H1 (cell line): ENCODE results near the gene PHOSPHO2. TPM values are rescaled to one million over a fixed set of nuclear protein-coding genes. Genes with fewer than 3 reads are reported as not detected.
A peak's percentile ranks its signal among the peaks of the same experiment; 100 is the strongest.

Experiments
- CTCF ChIA-PET: fragments of 300-600 bp; sonication (Branson Sonifier 250); formaldehyde crosslinking; loops from one replicate; lab custom pipeline; 2021; ENCODE audit not compliant: partially characterized antibody; lab: Charles Lee
- POLR2A ChIA-PET: fragments of 300-600 bp; sonication (Branson Sonifier 250); formaldehyde crosslinking; loops from one replicate; lab custom pipeline; 2021; ENCODE audit warnings: inconsistent platforms; ENCODE audit not compliant: partially characterized antibody; lab: Charles Lee
- DNase-seq, 2 experiments: peaks; one replicate each; pipeline versions ENCODE4 v3.0.0 to v3.0.0-alpha.2; 2010 to 2022; ENCODE audit warnings: low spot score in 2 of 2, low read depth in 1 of 2, mixed read lengths in 1 of 2
- FAIRE-seq: peaks from 2 replicates; lab custom pipeline; 2011; peaks lifted over from hg19 to GRCh38; lab: Jason Lieb, UNC
- H2AFZ ChIP-seq: 2 replicates; pipeline ENCODE4 v1.8.1; 2012; ENCODE audit warnings: low read length, inconsistent platforms
- H2AK5ac ChIP-seq: 2 replicates; pipeline ENCODE4 v1.6.1; 2013; ENCODE audit warnings: low read depth, low read length
- H2BK120ac ChIP-seq: replicated peaks from 2 replicates; pipeline ENCODE3; 2013; ENCODE audit warnings: low read depth, low read length, inconsistent platforms
- H2BK12ac ChIP-seq: 2 replicates; pipeline ENCODE4 v1.6.1; 2013; ENCODE audit warnings: low read depth, low read length
- H2BK15ac ChIP-seq: 2 replicates; pipeline ENCODE4 v1.6.1; 2013; ENCODE audit warnings: low read length
- H2BK20ac ChIP-seq: 2 replicates; pipeline ENCODE4 v1.6.1; 2013; ENCODE audit warnings: low read length
- H2BK5ac ChIP-seq: 2 replicates; pipeline ENCODE4 v1.6.1; 2013; ENCODE audit warnings: low read depth, low read length
- H3K14ac ChIP-seq: 2 replicates; pipeline ENCODE4 v1.6.1; 2013; ENCODE audit warnings: inconsistent platforms; ENCODE audit not compliant: insufficient read length
- H3K18ac ChIP-seq: 2 replicates; pipeline ENCODE4 v1.6.1; 2013; ENCODE audit warnings: low read length; ENCODE audit errors: extremely low read depth
- H3K23ac ChIP-seq: 2 replicates; pipeline ENCODE4 v1.6.1; 2013; ENCODE audit warnings: inconsistent platforms; ENCODE audit not compliant: insufficient read length
- H3K23me2 ChIP-seq: 2 replicates; pipeline ENCODE4 v1.6.1; 2013; ENCODE audit warnings: low read depth, low read length
- H3K27ac ChIP-seq: 2 replicates; pipeline ENCODE4 v1.6.1; 2011; ENCODE audit warnings: low read depth, low read length, inconsistent platforms
- H3K27me3 ChIP-seq, 4 experiments: replicated peaks in 1 of 4; 1 replicate in 1 of 4; 2 replicates in 3 of 4; pipeline versions ENCODE4 v1.6.1 to v1.8.1; 2011 to 2013; ENCODE audit warnings: low read length in 3 of 4, mild to moderate bottlenecking in 3 of 4, inconsistent platforms in 2 of 4, mixed read lengths in 2 of 4, moderate library complexity in 1 of 4; ENCODE audit not compliant: control insufficient read depth in 3 of 4, insufficient read depth in 3 of 4; ENCODE audit errors: extremely low read depth in 1 of 4
- H3K36me3 ChIP-seq, 4 experiments: 2 replicates each; pipeline versions ENCODE4 v1.6.1 to v1.8.1; 2011 to 2013; ENCODE audit warnings: mild to moderate bottlenecking in 4 of 4, low read length in 3 of 4, moderate library complexity in 2 of 4, control low read depth in 1 of 4, inconsistent platforms in 1 of 4; ENCODE audit not compliant: insufficient read depth in 4 of 4, control insufficient read depth in 2 of 4
- H3K4ac ChIP-seq: replicated peaks from 2 replicates; pipeline ENCODE3; 2013; ENCODE audit warnings: low read length, low read depth, mixed read lengths, inconsistent platforms; ENCODE audit not compliant: insufficient read length
- H3K4me1 ChIP-seq, 4 experiments: replicated peaks in 1 of 4; 1 replicate in 1 of 4; 2 replicates in 3 of 4; pipeline versions ENCODE4 v1.6.1 to v1.8.1; 2011 to 2013; ENCODE audit warnings: low read length in 3 of 4, inconsistent platforms in 2 of 4, mixed read lengths in 1 of 4; ENCODE audit not compliant: insufficient read depth in 4 of 4, control insufficient read depth in 3 of 4
- H3K4me2 ChIP-seq, 2 experiments: 2 replicates each; pipeline versions ENCODE4 v1.6.1 to v1.8.1; 2011 to 2013; ENCODE audit warnings: low read depth in 2 of 2, low read length in 2 of 2, control low read depth in 1 of 2, inconsistent platforms in 1 of 2, mild to moderate bottlenecking in 1 of 2; ENCODE audit not compliant: insufficient read depth in 1 of 2
- H3K4me3 ChIP-seq, 4 experiments: fragments of 200-600, 300-600 bp in 1 of 4; sonication (generic), shearing (Covaris generic), sonication (Bioruptor Twin) in 1 of 4; 2 replicates each; pipeline versions ENCODE4 v1.5.1 to v1.8.1; 2011 to 2016; ENCODE audit warnings: low read length in 4 of 4, low read depth in 3 of 4, control low read depth in 2 of 4, inconsistent platforms in 2 of 4, mild to moderate bottlenecking in 2 of 4, mixed read lengths in 1 of 4, moderate library complexity in 1 of 4; ENCODE audit not compliant: insufficient read depth in 2 of 4; ENCODE audit errors: extremely low read depth in 1 of 4
- H3K56ac ChIP-seq: replicated peaks from 2 replicates; pipeline ENCODE3; 2013; ENCODE audit warnings: low read depth, mild to moderate bottlenecking, mixed read lengths, low read length, inconsistent platforms; ENCODE audit not compliant: insufficient read length
- H3K79me1 ChIP-seq: 2 replicates; pipeline ENCODE4 v1.6.1; 2013; ENCODE audit warnings: low read depth, low read length, control low read depth
- H3K79me2 ChIP-seq, 2 experiments: 2 replicates each; pipeline versions ENCODE4 v1.6.1 to v1.8.1; 2012 to 2013; ENCODE audit warnings: low read length in 2 of 2, mild to moderate bottlenecking in 2 of 2, inconsistent platforms in 1 of 2; ENCODE audit not compliant: insufficient read depth in 2 of 2, control insufficient read depth in 1 of 2
- H3K9ac ChIP-seq, 4 experiments: replicated peaks in 1 of 4; 1 replicate in 1 of 4; 2 replicates in 3 of 4; pipeline versions ENCODE4 v1.6.1 to v1.8.1; 2011 to 2013; ENCODE audit warnings: low read depth in 3 of 4, low read length in 3 of 4, control low read depth in 2 of 4, mild to moderate bottlenecking in 2 of 4, moderate library complexity in 2 of 4, inconsistent platforms in 1 of 4; ENCODE audit errors: extremely low read depth in 1 of 4
- H3K9me3 ChIP-seq, 2 experiments: 2 replicates each; pipeline versions ENCODE4 v1.6.1 to v1.8.1; 2012 to 2013; ENCODE audit warnings: mild to moderate bottlenecking in 2 of 2, moderate library complexity in 2 of 2, control low read depth in 1 of 2, inconsistent platforms in 1 of 2, low read depth in 1 of 2, low read length in 1 of 2, mixed read lengths in 1 of 2; ENCODE audit not compliant: insufficient read depth in 2 of 2
- H4K20me1 ChIP-seq, 2 experiments: replicated peaks in 1 of 2; 2 replicates each; pipeline versions ENCODE3 to v1.8.1; 2011 to 2013; ENCODE audit warnings: inconsistent platforms in 2 of 2, low read length in 2 of 2, mild to moderate bottlenecking in 1 of 2; ENCODE audit not compliant: insufficient read depth in 2 of 2, control insufficient read depth in 1 of 2
- H4K5ac ChIP-seq: 2 replicates; pipeline ENCODE4 v1.6.1; 2013; ENCODE audit warnings: low read length, low read depth, mixed read lengths, inconsistent platforms; ENCODE audit not compliant: insufficient read length
- H4K8ac ChIP-seq: 2 replicates; pipeline ENCODE4 v1.8.0; 2013; ENCODE audit warnings: mild to moderate bottlenecking, moderate library complexity, low read length, inconsistent platforms; ENCODE audit not compliant: insufficient read depth; ENCODE audit errors: extremely low read depth
- H4K91ac ChIP-seq: replicated peaks from 2 replicates; pipeline ENCODE3; 2013; ENCODE audit warnings: low read length, mixed read lengths, inconsistent platforms; ENCODE audit not compliant: insufficient read length
- CREB1 ChIP-seq: IDR thresholded peaks from 2 replicates; pipeline ENCODE4 v1.6.1; 2012; ENCODE audit warnings: inconsistent platforms
- SUZ12 ChIP-seq: fragments of 200-600 bp; sonication (generic); IDR thresholded peaks from 2 replicates; pipeline ENCODE4 v1.6.1; 2012; ENCODE audit warnings: mild to moderate bottlenecking, inconsistent platforms, low read length, moderate library complexity, mixed read lengths
- WGBS, 2 experiments: shearing (Covaris generic) in 1 of 2; methylation state at CpG; one replicate each; pipeline versions ENCODE4 v1.1.6 to v1.1.7; 2013 to 2015; ENCODE audit warnings: low lambda C conversion rate in 2 of 2, mixed read lengths in 2 of 2, inconsistent platforms in 1 of 2, low coverage in 1 of 2, missing lambda C conversion rate in 1 of 2; ENCODE audit not compliant: insufficient replicate concordance in 2 of 2, insufficient coverage in 1 of 2, insufficient read length in 1 of 2; ENCODE audit errors: extremely low coverage in 1 of 2, missing lambda C conversion rate in 1 of 2; 5-methylcytosine and 5-hydroxymethylcytosine counted together
- polyA plus RNA-seq, 7 experiments: library from polyadenylated mRNA; depleted of rRNA in 3 of 7; stranded (reverse) in 5 of 7; unstranded in 2 of 7; fragments of >200 nt in 5 of 7; fragments of 200-250 nt in 2 of 7; gene quantifications; 1 replicate in 5 of 7; 2 replicates in 1 of 7; 4 replicates in 1 of 7; pipeline versions ENCODE4 v1.2.1 to v1.2.3, GENCODE V29; 2011 to 2013; ENCODE audit warnings: missing spikeins in 2 of 7, mixed read lengths in 2 of 7
- total RNA-seq: library from RNA; stranded (reverse); fragmentation: NEBNext Ultra II Directional; extraction: Animal tissue kit (Norgen Biotek cat#: 25700); gene quantifications from 2 replicates; pipeline ENCODE4 v1.2.1, GENCODE V29; 2021

Gene PHOSPHO2
- total and polyA plus RNA-seq, 2 of the 8 experiments (the other 6 are each of a cell fraction or from before 2014, with no cell fraction given): 2.4 to 8.5 TPM

DNA sequence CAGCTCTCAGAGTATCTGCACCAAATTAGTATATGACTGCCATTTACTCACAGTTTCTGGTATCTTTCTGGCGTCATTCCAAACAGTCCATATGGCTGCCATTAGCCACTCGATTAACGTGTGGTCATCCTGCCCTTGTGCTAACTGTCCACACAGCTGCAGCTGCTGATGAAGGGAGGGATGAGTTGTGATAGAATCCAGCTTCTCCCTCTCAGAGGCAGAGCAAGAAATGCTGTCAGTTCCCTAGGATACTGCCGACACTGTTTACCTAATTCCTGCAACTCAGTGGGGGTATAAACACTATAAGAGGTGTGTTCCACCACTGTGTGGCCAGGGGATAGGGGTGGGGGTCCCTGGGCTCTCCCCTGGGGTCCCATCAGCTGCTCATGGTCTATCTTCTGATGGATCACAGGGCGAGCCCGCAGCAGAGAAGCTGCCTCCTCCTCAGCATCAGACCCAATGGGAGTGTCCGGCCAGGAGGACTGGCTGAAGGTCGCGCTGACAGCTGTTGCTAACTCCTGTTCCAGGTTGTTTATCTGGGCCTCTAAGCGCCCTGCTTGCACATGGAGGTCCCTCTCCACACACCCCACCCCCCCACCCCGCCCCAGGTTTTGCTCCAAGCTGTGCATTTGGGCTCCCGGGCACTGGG, 22.1 kb downstream of the PHOSPHO2 start:
- H2AFZ ChIP-seq: no peak overlapping the region
- no peak for TF ChIP-seq CREB1
- 0 out of 2 replicates have a peak, but pooled peaks have one; percentile 11 for TF ChIP-seq SUZ12
- no peaks in the 10 kb centered on the region; a peak in 1 of 4 replicates for H3K9me3 ChIP-seq

More for the DNA sequence above, 22.1 kb downstream of the PHOSPHO2 start:
- peaks cover 0 to 5% (median 1%) of the 10 kb centered on the region in 4 experiments; a peak in 1 of 7 replicates for H3K4me1 ChIP-seq
- H4K91ac ChIP-seq: no peak overlapping the region
- H3K79me1 ChIP-seq: no peaks in the 10 kb centered on the region
- H3K23ac ChIP-seq: no peak overlapping the region
- no peak overlapping the region for H2AK5ac ChIP-seq
- no peak overlapping the region for H2BK15ac ChIP-seq
- no peak overlapping the region for H3K4me3 ChIP-seq
- no peak for FAIRE-seq
- no peaks in the 10 kb centered on the region for H3K79me2 ChIP-seq
- H4K5ac ChIP-seq: no peak overlapping the region
- DNase-seq: no peak
- H3K14ac ChIP-seq: no peak overlapping the region
- no peak overlapping the region for H3K18ac ChIP-seq
- H2BK120ac ChIP-seq: no peak overlapping the region
- H3K9ac ChIP-seq: no peak overlapping the region
- ChIA-PET CTCF (interaction anchor here (1.1 kb wide), 1 partner anchor 67 kb away, joined by 4 read pairs; no protein-coding TSS in a partner anchor), POLR2A (interaction anchor here (1.3 to 1.9 kb wide), 4 partner anchors 10 to 201 kb away, joined by 3 to 10 read pairs (median 6); partner anchors contain the start of gene KLHL23)
- H3K36me3 ChIP-seq: no peaks in the 10 kb centered on the region
- H3K23me2 ChIP-seq: no peaks in the 10 kb centered on the region
- H3K4ac ChIP-seq: no peak overlapping the region
- no peak overlapping the region for H3K56ac ChIP-seq
- no peak overlapping the region; the same call in 1 of the 2 replicates for H4K8ac ChIP-seq
- H2BK20ac ChIP-seq: no peak overlapping the region
- H2BK5ac ChIP-seq: no peak overlapping the region
- H4K20me1 ChIP-seq: no peaks in the 10 kb centered on the region
- no peak overlapping the region for H2BK12ac ChIP-seq
- H3K27ac ChIP-seq: no peak overlapping the region
- WGBS, 2 experiments: 86% methylated on average over 9 of the region's 12 CpGs; no CpG with 5 or more reads in 1 of the 2 experiments
- no peak overlapping the region for H3K4me2 ChIP-seq
- no peaks in the 10 kb centered on the region for H3K27me3 ChIP-seq
